Measurements from ENCODE around the gene C15orf62.

- peak; percentile 65; the same call in 1 of the 2 replicates for TF ChIP-seq FOXM1 (IDR thresholded peaks at IDR 0.05; ENCODE audit: borderline replicate concordance, low read depth)
- TF ChIP-seq EP300 (IDR thresholded peaks at IDR 0.05; ENCODE audit: borderline replicate concordance) = peak; percentile 90
- TF ChIP-seq RAD21 (IDR thresholded peaks at IDR 0.05; ENCODE audit: low read depth) = peak; percentile 26; the same call in 1 of the 2 replicates
- peak; percentile 92 for TF ChIP-seq MAX (IDR thresholded peaks at IDR 0.05)
- no peak for TF ChIP-seq CEBPB (IDR thresholded peaks at IDR 0.05)
- TF ChIP-seq REST (IDR thresholded peaks at IDR 0.05; ENCODE audit: low read depth) = no peak
Measured at GRCh38 chr15:40776537-40777141, 6.9 kb downstream of the C15orf62 start.

Data from Ishikawa (cell line).